Epithelial cell of proximal tubule (primary cell): ENCODE results near the gene B4GALT3. TPM values are rescaled to one million over a fixed set of nuclear protein-coding genes. Genes with fewer than 3 reads are reported as not detected.

Experiments
- DNase-seq: peaks from one replicate; pipeline ENCODE4 v3.0.0-alpha.2; 2011; ENCODE audit warnings: low read depth
- H3K4me3 ChIP-seq: 2 replicates; pipeline ENCODE4 v1.5.1; 2011; ENCODE audit warnings: low read depth, mild to moderate bottlenecking, low read length
- total RNA-seq: library from RNA; depleted of rRNA; stranded (reverse); fragments of >200 nt; gene quantifications from 2 replicates; pipeline ENCODE4 v1.2.3, GENCODE V29; 2015
- TF ChIP-seq, protein P1 (sequence below): conservative IDR thresholded peaks from 2 replicates; pipeline ENCODE4 v1.5.1; 2012; ENCODE audit warnings: low read depth, mild to moderate bottlenecking, low read length

Gene B4GALT3
- total RNA-seq, 1 donor from 2014 or later: 46.2 TPM

DNA sequence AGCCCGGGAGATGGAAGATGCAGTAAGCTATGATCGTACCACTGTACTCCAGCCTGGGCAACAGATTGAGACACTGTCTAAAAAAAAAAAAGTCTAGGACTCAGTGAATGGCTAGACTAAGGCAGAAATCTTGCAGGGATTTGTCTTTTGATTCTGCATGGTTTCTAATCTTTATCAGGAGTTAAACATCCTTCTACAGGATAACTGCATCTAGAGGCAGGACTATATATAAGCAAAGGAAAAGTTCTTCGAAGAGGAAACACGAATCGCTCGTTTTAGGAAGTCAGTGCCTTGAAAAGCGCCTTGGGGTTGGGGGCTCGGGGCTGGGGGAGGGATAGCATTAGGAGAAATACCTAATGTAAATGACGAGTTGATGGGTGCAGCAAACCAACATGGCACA lies 24.1 kb downstream of the B4GALT3 start:
- TF ChIP-seq, protein P1, sequence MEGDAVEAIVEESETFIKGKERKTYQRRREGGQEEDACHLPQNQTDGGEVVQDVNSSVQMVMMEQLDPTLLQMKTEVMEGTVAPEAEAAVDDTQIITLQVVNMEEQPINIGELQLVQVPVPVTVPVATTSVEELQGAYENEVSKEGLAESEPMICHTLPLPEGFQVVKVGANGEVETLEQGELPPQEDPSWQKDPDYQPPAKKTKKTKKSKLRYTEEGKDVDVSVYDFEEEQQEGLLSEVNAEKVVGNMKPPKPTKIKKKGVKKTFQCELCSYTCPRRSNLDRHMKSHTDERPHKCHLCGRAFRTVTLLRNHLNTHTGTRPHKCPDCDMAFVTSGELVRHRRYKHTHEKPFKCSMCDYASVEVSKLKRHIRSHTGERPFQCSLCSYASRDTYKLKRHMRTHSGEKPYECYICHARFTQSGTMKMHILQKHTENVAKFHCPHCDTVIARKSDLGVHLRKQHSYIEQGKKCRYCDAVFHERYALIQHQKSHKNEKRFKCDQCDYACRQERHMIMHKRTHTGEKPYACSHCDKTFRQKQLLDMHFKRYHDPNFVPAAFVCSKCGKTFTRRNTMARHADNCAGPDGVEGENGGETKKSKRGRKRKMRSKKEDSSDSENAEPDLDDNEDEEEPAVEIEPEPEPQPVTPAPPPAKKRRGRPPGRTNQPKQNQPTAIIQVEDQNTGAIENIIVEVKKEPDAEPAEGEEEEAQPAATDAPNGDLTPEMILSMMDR: no peak
- peak overlapping the region; percentile 71 for H3K4me3 ChIP-seq
- DNase-seq: no peak

DNA sequence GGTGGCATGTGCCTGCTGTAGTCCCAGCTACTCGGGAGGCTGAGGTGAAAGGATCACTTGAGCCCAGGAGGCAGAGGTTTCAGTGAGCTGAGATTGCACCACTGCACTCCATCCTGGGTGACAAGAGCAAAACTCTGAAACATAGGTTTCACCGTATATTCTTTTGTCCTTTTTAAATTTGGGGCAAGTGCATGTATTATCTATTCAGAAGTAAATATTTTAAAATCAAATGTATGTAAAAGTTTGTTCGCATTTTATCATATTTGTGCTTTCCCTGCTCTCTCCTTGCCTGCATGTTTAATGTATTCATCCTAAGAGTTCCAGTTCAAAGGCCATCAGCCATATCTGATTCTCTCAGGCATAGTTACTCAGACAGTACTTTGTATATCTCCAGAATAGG lies 31.5 kb downstream of the B4GALT3 start:
- TF ChIP-seq, protein P1: no peak
- H3K4me3 ChIP-seq: no peak overlapping the region
- no peak for DNase-seq

DNA sequence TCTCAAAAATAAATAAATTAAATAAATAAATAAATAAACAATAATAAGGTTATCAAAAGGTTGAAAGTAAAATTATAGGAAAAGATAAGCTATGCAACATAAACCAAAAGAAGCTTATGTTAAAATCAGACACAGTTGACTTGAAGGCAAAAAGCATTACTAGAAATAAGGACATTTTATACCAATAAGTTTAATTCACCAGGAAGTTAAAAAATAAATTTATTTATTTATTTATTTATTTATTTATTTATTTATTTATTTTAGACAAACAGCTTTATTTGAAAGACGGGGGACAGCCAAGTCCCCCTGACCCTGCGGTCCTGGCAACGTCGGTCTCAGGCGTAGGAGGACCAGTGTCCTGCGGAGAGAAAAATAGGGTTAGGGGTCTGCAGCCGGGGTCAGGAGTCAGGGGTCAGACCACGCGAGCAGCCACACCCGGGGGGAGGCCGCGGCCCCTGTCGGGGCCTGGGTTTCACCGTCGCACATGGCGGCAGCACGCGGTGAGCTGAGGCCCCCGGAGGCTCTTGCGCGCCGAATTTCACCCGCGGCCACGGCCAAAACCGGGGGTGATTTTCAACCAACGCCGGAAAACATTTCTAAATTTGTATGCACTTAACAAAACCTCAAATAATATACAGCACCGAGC lies 36.4 kb downstream of the B4GALT3 start:
- no peak overlapping the region for H3K4me3 ChIP-seq
- TF ChIP-seq, protein P1: no peak
- no peak for DNase-seq

DNA sequence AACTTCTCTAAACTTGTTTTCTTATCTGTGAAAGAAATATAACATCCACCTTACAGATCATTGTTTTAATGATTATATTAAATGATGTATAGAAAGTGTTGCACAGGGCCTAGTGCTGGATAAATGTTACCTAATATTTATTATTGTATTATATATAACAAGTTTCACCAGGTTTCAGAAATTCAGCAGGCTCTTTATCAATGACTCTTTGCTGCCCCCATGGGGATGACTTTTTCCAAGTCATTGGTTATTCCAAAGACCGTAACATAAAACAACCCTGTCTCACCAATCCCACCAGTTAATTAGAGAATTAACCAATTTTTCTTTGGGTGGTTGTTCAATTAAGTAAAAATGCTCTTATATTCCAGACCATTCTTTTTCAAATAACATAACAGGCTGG lies 37.5 kb downstream of the B4GALT3 start:
- TF ChIP-seq, protein P1: peak; percentile 66
- H3K4me3 ChIP-seq: no peak overlapping the region
- no peak for DNase-seq

DNA sequence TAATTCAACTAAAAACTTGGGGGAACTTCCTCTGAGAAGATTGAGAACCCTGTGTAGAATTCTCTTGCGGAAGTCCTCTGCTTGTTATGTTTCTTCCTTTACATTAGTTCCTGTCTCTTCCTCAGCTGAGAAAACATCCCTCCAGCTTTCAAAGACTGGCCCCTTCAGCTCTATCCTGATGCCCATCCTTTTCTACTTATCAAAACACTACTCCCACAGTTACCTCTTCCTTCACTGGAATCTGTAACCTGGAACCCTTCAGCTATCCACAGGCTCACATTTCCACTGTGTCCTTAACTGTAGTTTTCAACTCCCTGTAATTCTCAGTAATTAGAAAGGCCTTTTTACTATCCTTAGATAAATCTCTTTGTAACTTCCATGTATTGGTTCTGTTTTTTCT lies 38.9 kb downstream of the B4GALT3 start:
- H3K4me3 ChIP-seq: no peak overlapping the region
- TF ChIP-seq, protein P1: no peak

DNA sequence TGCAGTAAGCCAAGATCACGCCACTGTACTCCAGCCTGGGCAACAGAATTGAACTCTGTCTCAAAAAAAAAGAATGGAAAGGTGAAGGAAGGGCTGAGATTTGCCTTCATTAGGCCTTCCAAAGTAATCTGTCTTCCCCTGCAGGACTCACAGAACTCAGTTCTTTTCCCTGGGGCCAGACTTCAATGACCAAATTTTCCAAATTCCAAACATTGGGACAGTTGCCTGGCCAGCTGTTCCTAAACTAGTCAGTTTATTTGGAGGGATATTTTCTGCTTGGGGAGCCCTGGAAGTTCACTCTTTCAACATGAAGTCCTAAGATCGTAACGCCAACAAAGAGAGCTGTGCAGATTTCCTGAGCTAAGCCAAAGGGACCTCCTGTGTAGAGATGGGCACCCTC lies 39.4 kb downstream of the B4GALT3 start:
- no peak overlapping the region for H3K4me3 ChIP-seq
- TF ChIP-seq, protein P1: no peak
- no peak for DNase-seq

More for the DNA sequence above, 38.9 kb downstream of the B4GALT3 start:
- no peak for DNase-seq

DNA sequence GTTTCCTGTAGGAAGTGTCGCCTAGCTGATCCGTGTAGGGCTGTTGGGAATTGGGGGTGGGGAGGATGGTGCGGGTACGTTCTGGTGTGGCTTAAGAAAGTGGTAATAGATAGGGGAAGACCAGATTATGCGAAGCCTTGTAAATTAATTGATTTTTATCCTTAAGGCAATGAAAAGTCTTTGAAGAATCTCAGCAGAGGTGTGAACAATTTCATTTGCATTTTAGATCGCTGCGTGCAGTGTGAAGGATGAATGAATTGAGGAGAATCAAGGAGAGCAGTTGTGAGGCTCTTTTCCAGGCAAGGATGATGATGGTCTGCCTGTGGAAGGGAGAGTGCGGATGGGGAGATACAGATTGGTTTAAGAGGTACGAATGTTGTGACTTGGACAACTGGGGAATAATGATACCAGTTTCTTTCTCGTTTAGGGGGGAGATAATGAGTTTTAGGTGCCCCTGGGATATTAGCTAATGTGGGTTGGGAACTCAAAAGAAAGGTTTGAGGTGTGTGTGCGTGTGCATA lies 44.0 kb downstream of the B4GALT3 start:
- TF ChIP-seq, protein P1: no peak
- H3K4me3 ChIP-seq: peak overlapping the region; percentile 95
- no peak for DNase-seq
